NCI-H1694 (cell line): Measurements from ENCODE around the gene TMOD1.

Source experiments
- DNase-seq: peaks from one replicate; lab custom pipeline; 2025; lab: John Stamatoyannopoulos, UW

The TMOD1 gene

GRCh38 chr9:97638666-97639065 lies 137.2 kb downstream of the TMOD1 start:
- no peak for DNase-seq

GRCh38 chr9:97640325-97640724 lies 138.9 kb downstream of the TMOD1 start:
- DNase-seq, result no peak

- no peak for DNase-seq
These were observed 144.3 kb downstream of the TMOD1 start for GRCh38 chr9:97645720-97646119.

GRCh38 chr9:97647996-97648395 lies 146.5 kb downstream of the TMOD1 start:
- no peak for DNase-seq
